Trophoblast cell (in vitro differentiated cells and primary cell): ENCODE data around the gene MYOD1.

ENCODE experiments used
- DNase-seq, 2 donors: peaks; one replicate each; pipeline ENCODE4 v3.0.0-alpha.2; 2016
- H2AFZ ChIP-seq: 2 replicates; pipeline ENCODE4 v1.6.1; 2013; ENCODE audit warnings: low read length, moderate library complexity, mild to moderate bottlenecking; ENCODE audit not compliant: insufficient read depth, poor library complexity
- H2AK5ac ChIP-seq: 2 replicates; pipeline ENCODE4 v1.6.1; 2013; ENCODE audit warnings: mild to moderate bottlenecking, low read length
- H2BK120ac ChIP-seq: 2 replicates; pipeline ENCODE4 v1.6.1; 2013; ENCODE audit warnings: low read length, mild to moderate bottlenecking, moderate library complexity; ENCODE audit not compliant: insufficient read depth, poor library complexity
- H2BK12ac ChIP-seq: 2 replicates; pipeline ENCODE4 v1.6.1; 2013; ENCODE audit warnings: mild to moderate bottlenecking, low read length, moderate library complexity
- H2BK5ac ChIP-seq: 2 replicates; pipeline ENCODE4 v1.6.1; 2013; ENCODE audit warnings: low read length, low read depth, moderate library complexity, mild to moderate bottlenecking; ENCODE audit not compliant: poor library complexity
- H3K14ac ChIP-seq: 2 replicates; pipeline ENCODE4 v1.6.1; 2013; ENCODE audit warnings: mild to moderate bottlenecking, low read length
- H3K18ac ChIP-seq: 2 replicates; pipeline ENCODE4 v1.6.1; 2013; ENCODE audit warnings: mild to moderate bottlenecking, low read length
- H3K23ac ChIP-seq: 2 replicates; pipeline ENCODE4 v1.6.1; 2013; ENCODE audit warnings: low read length
- H3K27ac ChIP-seq: 2 replicates; pipeline ENCODE4 v1.5.1; 2013; ENCODE audit warnings: low read depth, mild to moderate bottlenecking, inconsistent platforms, low read length, moderate library complexity
- H3K27me3 ChIP-seq: 2 replicates; pipeline ENCODE4 v1.6.1; 2013; ENCODE audit warnings: inconsistent platforms, mild to moderate bottlenecking, low read length, moderate library complexity; ENCODE audit not compliant: insufficient read depth
- H3K36me3 ChIP-seq, 2 experiments: 1 replicate in 1 of 2; 2 replicates in 1 of 2; pipeline ENCODE4 v1.6.1; 2013; ENCODE audit warnings: low read length in 2 of 2, mild to moderate bottlenecking in 2 of 2, moderate library complexity in 1 of 2; ENCODE audit not compliant: insufficient read depth in 2 of 2, control insufficient read depth in 1 of 2
- H3K4ac ChIP-seq: 2 replicates; pipeline ENCODE4 v1.6.1; 2013; ENCODE audit warnings: low read depth, mild to moderate bottlenecking, low read length, moderate library complexity
- H3K4me1 ChIP-seq, 2 experiments: 1 replicate in 1 of 2; 2 replicates in 1 of 2; pipeline ENCODE4 v1.6.1; 2013; ENCODE audit warnings: low read length in 2 of 2, mild to moderate bottlenecking in 2 of 2, moderate library complexity in 1 of 2; ENCODE audit not compliant: insufficient read depth in 2 of 2, control insufficient read depth in 1 of 2
- H3K4me2 ChIP-seq: 2 replicates; pipeline ENCODE4 v1.6.1; 2013; ENCODE audit warnings: inconsistent platforms, mild to moderate bottlenecking, low read length, moderate library complexity
- H3K4me3 ChIP-seq: 2 replicates; pipeline ENCODE4 v1.5.1; 2013; ENCODE audit warnings: mild to moderate bottlenecking, low read depth, low read length, inconsistent platforms
- H3K79me1 ChIP-seq: one replicate; pipeline ENCODE4 v1.6.1; 2013; ENCODE audit warnings: low read length
- H3K79me2 ChIP-seq: 2 replicates; pipeline ENCODE4 v1.6.1; 2013; ENCODE audit warnings: low read length, mild to moderate bottlenecking; ENCODE audit not compliant: control insufficient read depth, insufficient read depth, poor library complexity
- H3K9ac ChIP-seq: 2 replicates; pipeline ENCODE4 v1.6.1; 2013; ENCODE audit warnings: mild to moderate bottlenecking, low read length
- H3K9me3 ChIP-seq: 2 replicates; pipeline ENCODE4 v1.6.1; 2013; ENCODE audit warnings: low read depth, mild to moderate bottlenecking, control low read depth, inconsistent platforms, low read length; ENCODE audit not compliant: insufficient read depth
- H4K12ac ChIP-seq: 2 replicates; pipeline ENCODE4 v1.6.1; 2013; ENCODE audit warnings: low read depth, mild to moderate bottlenecking, low read length, moderate library complexity
- H4K8ac ChIP-seq: 2 replicates; pipeline ENCODE4 v1.6.1; 2013; ENCODE audit warnings: low read depth, mild to moderate bottlenecking, low read length, moderate library complexity
- H4K91ac ChIP-seq: one replicate; pipeline ENCODE4 v1.6.1; 2013; ENCODE audit warnings: low read depth, mild to moderate bottlenecking, low read length, moderate library complexity
- WGBS: extraction: QIAGEN DNeasy Blood & Tissue Kit; methylation state at CpG from one replicate; pipeline ENCODE4 v1.1.7; 2013; ENCODE audit warnings: missing lambda C conversion rate; ENCODE audit not compliant: insufficient read length, insufficient coverage; ENCODE audit errors: extremely low coverage; 5-methylcytosine and 5-hydroxymethylcytosine counted together

The MYOD1 gene

GRCh38 chr11:17736579-17736893, 17.2 kb downstream of the MYOD1 start:
- Histone ChIP-seq H3K4ac (no peak overlapping the region), H3K23ac (no peak overlapping the region), H3K27ac (no peak overlapping the region), H3K14ac (no peak overlapping the region), H3K79me1 (no peaks in the 10 kb centered on the region), H2BK5ac (no peak overlapping the region), H3K4me3 (no peak overlapping the region), H4K12ac (no peak overlapping the region), H2AFZ (no peak overlapping the region), H3K9me3 (peaks cover 15% of the 10 kb centered on the region), H3K27me3 (peaks cover 40% of the 10 kb centered on the region), H3K36me3 (no peaks in the 10 kb centered on the region), H4K8ac (no peak overlapping the region), H3K79me2 (no peaks in the 10 kb centered on the region), H3K18ac (no peak overlapping the region), H3K4me1 (peaks cover 3 to 6% of the 10 kb centered on the region in 2 experiments), H3K4me2 (no peak overlapping the region), H3K9ac (no peak overlapping the region), H2AK5ac (no peak overlapping the region), H2BK120ac (no peak overlapping the region), H4K91ac (no peak overlapping the region), H2BK12ac (no peak overlapping the region)
- DNase-seq: no peak
- WGBS: no CpG with 5 or more reads among the region's 12 CpGs

GRCh38 chr11:17736930-17737817, 17.8 kb downstream of the MYOD1 start:
- H3K27ac ChIP-seq: no peak overlapping the region
- H4K12ac ChIP-seq: no peak overlapping the region
- H3K4me2 ChIP-seq: no peak overlapping the region
- H3K23ac ChIP-seq: no peak overlapping the region
- H3K9me3 ChIP-seq: peaks cover 15% of the 10 kb centered on the region
- H3K9ac ChIP-seq: no peak overlapping the region
- H2AFZ ChIP-seq: no peak overlapping the region
- peaks cover 3 to 6% of the 10 kb centered on the region in 2 experiments for H3K4me1 ChIP-seq
- no peak overlapping the region for H3K4ac ChIP-seq
- no peak overlapping the region for H2BK12ac ChIP-seq
- H2AK5ac ChIP-seq: no peak overlapping the region
- no peak overlapping the region for H2BK120ac ChIP-seq
- H3K36me3 ChIP-seq: no peaks in the 10 kb centered on the region
- H3K79me2 ChIP-seq: no peaks in the 10 kb centered on the region
- H3K14ac ChIP-seq: no peak overlapping the region
- no CpG with 5 or more reads among the region's 15 CpGs for WGBS
- H3K18ac ChIP-seq: no peak overlapping the region
- no peak overlapping the region for H4K91ac ChIP-seq
- H2BK5ac ChIP-seq: no peak overlapping the region
- peaks cover 40% of the 10 kb centered on the region for H3K27me3 ChIP-seq
- DNase-seq: no peak
- no peak overlapping the region for H4K8ac ChIP-seq
- H3K79me1 ChIP-seq: no peaks in the 10 kb centered on the region
- H3K4me3 ChIP-seq: no peak overlapping the region

- Histone ChIP-seq H3K4me1 (peaks cover 3 to 6% of the 10 kb centered on the region in 2 experiments), H3K36me3 (no peaks in the 10 kb centered on the region), H2BK120ac (no peak overlapping the region), H3K9ac (no peak overlapping the region), H3K4me2 (no peak overlapping the region), H3K79me2 (no peaks in the 10 kb centered on the region), H3K4me3 (no peak overlapping the region), H3K14ac (no peak overlapping the region), H2BK12ac (no peak overlapping the region), H3K27ac (no peak overlapping the region), H4K8ac (no peak overlapping the region), H3K4ac (no peak overlapping the region), H3K9me3 (peaks cover 15% of the 10 kb centered on the region), H3K18ac (no peak overlapping the region), H2BK5ac (no peak overlapping the region), H4K91ac (no peak overlapping the region), H2AFZ (no peak overlapping the region), H2AK5ac (no peak overlapping the region), H3K23ac (no peak overlapping the region), H3K79me1 (no peaks in the 10 kb centered on the region), H4K12ac (no peak overlapping the region), H3K27me3 (peaks cover 35% of the 10 kb centered on the region)
- no peak for DNase-seq
- no CpG with 5 or more reads among the region's 10 CpGs for WGBS
Observed at GRCh38 chr11:17738151-17738973, 19.0 kb downstream of the MYOD1 start.

- Histone ChIP-seq H3K9me3 (peaks cover 15% of the 10 kb centered on the region), H3K18ac (no peak overlapping the region), H3K9ac (no peak overlapping the region), H3K36me3 (no peaks in the 10 kb centered on the region), H4K91ac (no peak overlapping the region), H3K14ac (no peak overlapping the region), H3K4ac (no peak overlapping the region), H2BK5ac (no peak overlapping the region), H2AFZ (no peak overlapping the region), H2BK120ac (no peak overlapping the region), H3K27ac (no peak overlapping the region), H2BK12ac (no peak overlapping the region), H3K27me3 (peaks cover 24% of the 10 kb centered on the region), H3K4me1 (peaks cover 3 to 6% of the 10 kb centered on the region in 2 experiments), H3K79me2 (no peaks in the 10 kb centered on the region), H2AK5ac (no peak overlapping the region), H3K23ac (no peak overlapping the region), H3K4me3 (no peak overlapping the region), H4K12ac (no peak overlapping the region), H3K79me1 (no peaks in the 10 kb centered on the region), H3K4me2 (no peak overlapping the region), H4K8ac (no peak overlapping the region)
- no peak for DNase-seq
- WGBS: no CpG with 5 or more reads among the region's 6 CpGs
Observed at GRCh38 chr11:17739945-17740338, 20.6 kb downstream of the MYOD1 start.
